ENCODE results near the gene CAMTA1. TPM values are rescaled to one million over a fixed set of nuclear protein-coding genes. Genes with fewer than 3 reads are reported as not detected.

The CAMTA1 gene
- total and polyA plus RNA-seq, 2 experiments from 2014 or later = 213 to 341 TPM

DNA sequence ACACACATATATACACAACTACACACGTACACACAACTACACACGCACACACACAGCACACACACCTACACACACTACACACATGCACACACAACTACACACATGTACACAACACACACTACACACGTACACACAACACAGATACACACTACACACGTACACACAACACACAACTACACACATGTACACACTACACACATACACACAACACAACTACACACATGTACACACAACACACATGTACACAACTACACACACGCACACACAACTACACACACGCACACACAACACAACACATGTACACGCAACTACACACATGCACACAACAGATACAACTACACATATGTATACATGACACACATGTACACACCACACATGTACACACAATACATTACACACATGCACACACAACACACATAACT lies 318.1 kb downstream of the CAMTA1 start:
- TF ChIP-seq, protein P1, sequence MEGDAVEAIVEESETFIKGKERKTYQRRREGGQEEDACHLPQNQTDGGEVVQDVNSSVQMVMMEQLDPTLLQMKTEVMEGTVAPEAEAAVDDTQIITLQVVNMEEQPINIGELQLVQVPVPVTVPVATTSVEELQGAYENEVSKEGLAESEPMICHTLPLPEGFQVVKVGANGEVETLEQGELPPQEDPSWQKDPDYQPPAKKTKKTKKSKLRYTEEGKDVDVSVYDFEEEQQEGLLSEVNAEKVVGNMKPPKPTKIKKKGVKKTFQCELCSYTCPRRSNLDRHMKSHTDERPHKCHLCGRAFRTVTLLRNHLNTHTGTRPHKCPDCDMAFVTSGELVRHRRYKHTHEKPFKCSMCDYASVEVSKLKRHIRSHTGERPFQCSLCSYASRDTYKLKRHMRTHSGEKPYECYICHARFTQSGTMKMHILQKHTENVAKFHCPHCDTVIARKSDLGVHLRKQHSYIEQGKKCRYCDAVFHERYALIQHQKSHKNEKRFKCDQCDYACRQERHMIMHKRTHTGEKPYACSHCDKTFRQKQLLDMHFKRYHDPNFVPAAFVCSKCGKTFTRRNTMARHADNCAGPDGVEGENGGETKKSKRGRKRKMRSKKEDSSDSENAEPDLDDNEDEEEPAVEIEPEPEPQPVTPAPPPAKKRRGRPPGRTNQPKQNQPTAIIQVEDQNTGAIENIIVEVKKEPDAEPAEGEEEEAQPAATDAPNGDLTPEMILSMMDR (IDR thresholded peaks at IDR 0.05; ENCODE audit: low read depth, low read length) = no peak
- Histone ChIP-seq H3K9me3 (ENCODE audit: low read depth) (no peaks in the 10 kb centered on the region), H3K36me3 (no peaks in the 10 kb centered on the region), H3K27ac (no peak overlapping the region), H3K4me3 (no peak overlapping the region), H3K27me3 (no peaks in the 10 kb centered on the region), H3K4me1 (ENCODE audit: low read depth) (peaks cover 12% of the 10 kb centered on the region)
- DNase-seq (ENCODE audit: low read depth in 1 of 2, low spot score in 1 of 2) = no peak

DNA sequence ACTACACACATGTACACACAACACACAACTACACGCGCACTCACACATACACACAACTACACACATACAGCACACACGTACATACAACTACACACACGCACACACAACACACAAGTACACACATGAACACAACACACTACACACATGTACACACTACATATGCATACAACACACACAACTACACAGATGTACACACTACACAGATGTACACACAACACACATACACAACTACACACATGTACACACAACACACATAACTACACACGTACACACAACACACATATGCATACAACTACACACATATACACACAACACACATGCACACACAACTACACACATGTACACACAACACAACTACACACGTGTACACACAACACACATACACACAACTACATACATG lies 318.6 kb downstream of the CAMTA1 start:
- Histone ChIP-seq H3K4me1 (ENCODE audit: low read depth) (peaks cover 12% of the 10 kb centered on the region), H3K4me3 (no peak overlapping the region), H3K27me3 (no peaks in the 10 kb centered on the region), H3K9me3 (ENCODE audit: low read depth) (no peaks in the 10 kb centered on the region), H3K36me3 (no peaks in the 10 kb centered on the region), H3K27ac (no peak overlapping the region)
- no peak for DNase-seq (ENCODE audit: low read depth in 1 of 2, low spot score in 1 of 2)
- TF ChIP-seq, protein P1 (IDR thresholded peaks at IDR 0.05; ENCODE audit: low read depth, low read length) = no peak

DNA sequence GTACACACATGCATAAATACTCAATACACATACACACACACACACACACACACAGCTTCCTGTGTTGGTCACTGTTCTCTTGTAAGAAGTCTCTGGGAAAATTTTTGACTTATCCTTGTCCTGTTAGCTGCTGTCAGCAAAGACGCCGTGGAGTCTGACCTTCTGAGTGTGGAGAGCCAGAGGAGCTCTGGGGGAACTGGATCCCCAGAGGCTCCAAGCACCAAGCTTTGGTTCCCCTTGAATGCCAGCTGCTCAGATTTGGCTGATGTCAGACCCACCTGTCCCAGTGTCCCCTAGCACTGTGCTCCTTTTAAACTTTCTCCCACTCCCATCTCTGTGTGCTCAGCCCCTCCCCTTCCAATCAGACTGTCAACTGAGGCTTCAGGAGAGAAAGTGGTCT lies 319.1 kb downstream of the CAMTA1 start:
- Histone ChIP-seq H3K27ac (no peak overlapping the region), H3K36me3 (no peaks in the 10 kb centered on the region), H3K4me3 (no peak overlapping the region), H3K4me1 (ENCODE audit: low read depth) (peaks cover 12% of the 10 kb centered on the region), H3K27me3 (no peaks in the 10 kb centered on the region), H3K9me3 (ENCODE audit: low read depth) (no peaks in the 10 kb centered on the region)
- peak in 1 of 2 donors; percentile 51 for DNase-seq (ENCODE audit: low read depth in 1 of 2, low spot score in 1 of 2)
- TF ChIP-seq, protein P1 (IDR thresholded peaks at IDR 0.05; ENCODE audit: low read depth, low read length) = no peak

DNA sequence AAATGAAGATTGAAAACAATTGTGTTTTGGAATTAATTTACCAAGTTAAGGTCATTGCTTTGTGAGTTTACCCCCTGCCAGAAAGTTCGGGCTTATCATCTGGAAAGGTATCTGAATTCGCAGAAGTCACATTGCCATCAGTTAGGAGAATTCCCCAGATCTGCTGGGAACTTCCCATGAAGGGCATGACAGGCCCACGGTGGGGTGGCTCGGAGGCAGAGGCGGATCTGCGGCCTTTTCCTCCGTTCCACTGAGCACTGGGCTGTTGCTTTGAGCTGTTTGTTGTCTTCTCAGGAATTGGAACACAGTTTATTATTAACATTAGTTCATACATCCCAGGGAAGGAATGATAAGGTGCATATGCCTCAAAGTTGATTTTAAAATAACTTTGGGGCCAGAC lies 320.0 kb downstream of the CAMTA1 start:
- Histone ChIP-seq H3K4me1 (ENCODE audit: low read depth) (peaks cover 12% of the 10 kb centered on the region), H3K9me3 (ENCODE audit: low read depth) (no peaks in the 10 kb centered on the region), H3K36me3 (no peaks in the 10 kb centered on the region), H3K27me3 (no peaks in the 10 kb centered on the region), H3K4me3 (no peak overlapping the region), H3K27ac (no peak overlapping the region)
- DNase-seq (ENCODE audit: low read depth in 1 of 2, low spot score in 1 of 2) = no peak
- TF ChIP-seq, protein P1 (IDR thresholded peaks at IDR 0.05; ENCODE audit: low read depth, low read length) = no peak

DNA sequence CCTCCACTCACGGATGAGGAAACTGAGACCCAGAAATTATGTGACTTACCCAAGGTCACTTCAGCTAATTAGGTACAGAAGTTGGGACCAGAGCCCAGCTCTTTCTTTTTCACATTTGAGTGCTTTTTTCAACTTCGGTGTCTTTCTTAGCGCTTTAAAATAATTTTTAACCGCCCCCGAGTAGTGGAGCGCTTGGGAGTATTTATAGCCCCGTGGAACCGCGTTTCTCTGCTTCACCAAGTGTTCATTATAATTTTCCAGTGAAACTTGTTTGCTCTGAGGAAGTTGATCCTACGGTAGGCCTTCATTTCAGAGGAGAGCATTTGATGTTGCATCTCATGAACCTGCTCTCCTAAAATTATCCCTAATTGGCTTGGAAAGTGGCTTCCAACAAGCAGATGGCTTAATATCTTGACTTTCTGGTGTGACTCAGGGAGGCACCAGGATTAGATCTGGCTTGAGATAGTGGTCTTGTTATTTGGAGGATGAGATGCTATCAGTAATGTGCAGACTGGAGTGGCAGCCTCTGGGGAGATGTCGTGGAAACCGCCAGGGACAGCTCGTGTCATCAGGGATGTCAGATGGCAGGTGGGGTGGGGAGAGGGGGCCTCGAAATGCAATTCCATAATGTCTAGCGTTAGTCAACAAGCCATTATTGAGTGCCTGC lies 321.3 kb downstream of the CAMTA1 start:
- Histone ChIP-seq H3K36me3 (no peaks in the 10 kb centered on the region), H3K9me3 (ENCODE audit: low read depth) (no peaks in the 10 kb centered on the region), H3K4me1 (ENCODE audit: low read depth) (peaks cover 12% of the 10 kb centered on the region), H3K27ac (no peak overlapping the region), H3K27me3 (no peaks in the 10 kb centered on the region), H3K4me3 (no peak overlapping the region)
- no peak for DNase-seq (ENCODE audit: low read depth in 1 of 2, low spot score in 1 of 2)
- TF ChIP-seq, protein P1 (IDR thresholded peaks at IDR 0.05; ENCODE audit: low read depth, low read length) = no peak

Measured in cardiac muscle cell (in vitro differentiated cells and primary cell).